Stimulated activated CD4-positive, alpha-beta T cell treated with anti-CD3 and anti-CD28 coated beads, Interleukin-1b, Interleukin-23, amount 100 ng/mL, for 4 hours (primary cell): ENCODE data around the gene USP15.
"Not testable (repeated sequence)": the region's sequence is repeated elsewhere in the genome, so short reads cannot be mapped to it uniquely, and the experiment has no call there.

Experiments
- DNase-seq, 2 donors: peaks; one replicate each; pipeline ENCODE4 v3.0.0-alpha.2; 2020; ENCODE audit warnings: low read depth in 2 of 2

The USP15 gene

GRCh38 chr12:62455429-62455828 lies 195.2 kb downstream of the USP15 start:
- not testable (repeated sequence) for DNase-seq

- DNase-seq = no peak
Observed at GRCh38 chr12:62458626-62459025, 198.4 kb downstream of the USP15 start.

- no peak for DNase-seq
Observed at GRCh38 chr12:62459976-62460375, 199.8 kb downstream of the USP15 start.

GRCh38 chr12:62461171-62461837 lies 201.1 kb downstream of the USP15 start:
- not testable (repeated sequence) for DNase-seq

GRCh38 chr12:62463252-62463651 lies 203.0 kb downstream of the USP15 start:
- DNase-seq = not testable (repeated sequence)
